Measurements from ENCODE around the gene HACE1.
"Not testable (repeated sequence)": the region's sequence is repeated elsewhere in the genome, so short reads cannot be mapped to it uniquely, and the experiment has no call there.

The HACE1 gene, protein sequence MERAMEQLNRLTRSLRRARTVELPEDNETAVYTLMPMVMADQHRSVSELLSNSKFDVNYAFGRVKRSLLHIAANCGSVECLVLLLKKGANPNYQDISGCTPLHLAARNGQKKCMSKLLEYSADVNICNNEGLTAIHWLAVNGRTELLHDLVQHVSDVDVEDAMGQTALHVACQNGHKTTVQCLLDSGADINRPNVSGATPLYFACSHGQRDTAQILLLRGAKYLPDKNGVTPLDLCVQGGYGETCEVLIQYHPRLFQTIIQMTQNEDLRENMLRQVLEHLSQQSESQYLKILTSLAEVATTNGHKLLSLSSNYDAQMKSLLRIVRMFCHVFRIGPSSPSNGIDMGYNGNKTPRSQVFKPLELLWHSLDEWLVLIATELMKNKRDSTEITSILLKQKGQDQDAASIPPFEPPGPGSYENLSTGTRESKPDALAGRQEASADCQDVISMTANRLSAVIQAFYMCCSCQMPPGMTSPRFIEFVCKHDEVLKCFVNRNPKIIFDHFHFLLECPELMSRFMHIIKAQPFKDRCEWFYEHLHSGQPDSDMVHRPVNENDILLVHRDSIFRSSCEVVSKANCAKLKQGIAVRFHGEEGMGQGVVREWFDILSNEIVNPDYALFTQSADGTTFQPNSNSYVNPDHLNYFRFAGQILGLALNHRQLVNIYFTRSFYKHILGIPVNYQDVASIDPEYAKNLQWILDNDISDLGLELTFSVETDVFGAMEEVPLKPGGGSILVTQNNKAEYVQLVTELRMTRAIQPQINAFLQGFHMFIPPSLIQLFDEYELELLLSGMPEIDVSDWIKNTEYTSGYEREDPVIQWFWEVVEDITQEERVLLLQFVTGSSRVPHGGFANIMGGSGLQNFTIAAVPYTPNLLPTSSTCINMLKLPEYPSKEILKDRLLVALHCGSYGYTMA

DNA sequence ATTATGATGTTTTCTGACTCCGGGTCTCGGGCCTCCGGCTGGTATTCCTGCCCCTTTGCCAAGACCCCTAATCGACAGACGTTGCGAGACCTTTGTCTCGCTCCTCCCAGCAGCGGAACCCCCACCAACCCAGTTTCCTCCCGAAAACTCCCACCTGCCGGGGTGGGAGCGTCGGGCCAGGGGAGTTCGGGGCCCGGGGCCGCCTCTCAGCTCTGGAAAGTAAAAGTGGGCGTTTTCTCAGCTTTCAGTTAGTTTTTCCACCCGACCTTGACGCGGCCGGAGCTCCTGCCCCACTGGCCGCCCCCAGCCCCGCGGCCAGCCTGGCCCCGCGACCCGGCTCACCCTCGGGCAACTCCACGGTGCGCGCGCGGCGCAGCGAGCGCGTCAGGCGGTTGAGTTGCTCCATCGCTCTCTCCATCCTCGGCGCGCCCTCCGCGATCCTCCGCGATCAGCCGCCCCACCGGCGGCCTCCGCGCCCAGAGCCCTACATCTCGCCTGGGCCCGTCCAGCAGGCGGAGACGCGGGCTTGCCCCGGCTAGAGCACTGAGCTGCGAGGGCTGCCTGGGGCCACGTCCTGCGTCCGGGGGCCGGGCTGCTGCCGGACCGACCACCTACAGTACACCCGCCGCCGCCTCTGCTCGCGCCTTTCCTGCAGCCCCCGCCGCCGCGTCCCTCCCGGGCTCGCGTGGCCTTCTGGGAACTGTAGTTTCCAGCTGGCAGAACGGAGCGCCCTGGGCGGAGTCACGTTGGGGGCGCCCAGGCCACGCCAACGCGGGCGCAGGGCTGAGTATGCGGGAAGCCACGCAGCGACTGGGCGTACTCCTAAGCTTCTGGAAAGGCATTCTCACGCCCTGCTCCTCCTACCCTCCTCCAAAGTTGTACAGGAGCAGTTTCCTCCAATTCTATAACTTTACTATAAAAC lies at the start of gene HACE1:
Gene HACE1 (minus strand): TSS at position 695 of the 922 bp plus-strand sequence. CDS start 277 bp downstream, at position 418.
- DNase-seq = peak; percentile 95

DNA sequence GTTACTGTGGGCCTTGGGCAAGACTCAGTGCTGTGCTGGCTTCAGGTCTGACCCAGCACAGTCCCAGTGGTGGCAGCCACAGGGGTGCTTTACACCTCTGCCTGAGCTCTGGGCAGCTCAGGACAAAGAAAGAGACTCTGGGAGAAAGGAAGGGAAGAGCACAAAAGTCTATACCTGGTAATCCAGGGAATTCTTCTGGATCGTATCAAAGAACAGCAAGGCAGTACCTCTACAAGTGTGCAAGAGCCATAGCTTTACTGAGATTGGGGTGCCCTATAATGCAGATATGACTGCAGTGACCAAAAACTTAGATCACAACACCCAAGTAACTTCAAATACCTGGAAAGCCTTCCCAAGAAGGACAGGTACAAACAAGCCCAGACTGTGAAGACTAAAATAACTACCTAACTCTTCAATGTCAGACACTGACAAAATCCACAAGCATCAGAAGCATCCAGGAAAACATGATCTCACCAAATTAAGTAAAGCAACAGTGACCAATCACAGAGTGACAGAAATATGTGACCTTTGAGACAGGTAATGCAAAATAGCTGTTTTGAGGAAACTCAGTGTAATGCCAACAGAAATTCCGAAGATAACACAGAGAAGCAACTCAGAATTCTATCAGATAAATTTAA lies 49.3 kb upstream of the HACE1 start:
- DNase-seq = no peak

DNA sequence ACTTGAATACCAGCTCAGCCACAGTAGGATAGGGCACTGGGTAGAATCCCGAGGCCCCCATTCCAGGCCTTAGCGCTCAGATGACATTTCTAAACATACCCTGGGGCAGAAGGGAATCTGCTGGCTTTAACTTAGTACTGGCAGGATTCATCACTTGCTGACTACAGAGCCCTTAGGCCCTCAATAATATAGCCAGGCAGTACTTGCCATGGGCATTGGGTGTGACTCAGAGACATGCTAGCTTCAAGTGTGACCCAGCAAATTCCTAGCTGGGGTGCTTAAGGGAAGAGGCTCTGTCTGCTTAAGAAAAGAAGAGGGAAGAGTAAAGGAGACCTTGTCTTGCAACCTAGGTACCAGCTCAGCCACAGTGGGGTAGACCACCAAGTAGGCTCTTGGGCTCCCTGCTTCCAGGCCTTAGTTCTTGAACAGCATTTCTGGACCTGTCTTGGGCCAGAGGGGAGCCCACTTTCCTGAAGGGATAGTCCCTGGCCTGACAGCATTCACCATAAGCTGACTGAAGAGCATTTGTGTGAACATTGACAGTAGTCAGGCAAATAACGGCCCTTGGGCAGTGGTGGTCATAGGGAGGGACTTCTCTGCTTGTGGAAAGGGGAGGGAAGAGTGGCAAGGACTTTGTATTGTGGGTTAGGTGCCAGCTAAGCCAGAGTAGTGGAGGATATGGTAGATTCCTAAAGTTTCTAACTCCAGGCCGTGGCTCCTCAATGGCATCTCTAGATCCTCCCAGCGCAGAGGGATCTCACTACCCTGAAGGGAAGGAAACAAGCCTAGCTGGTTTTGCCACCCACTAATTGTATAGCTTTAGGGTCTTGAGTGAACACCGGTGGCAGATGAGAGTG lies 48.5 kb upstream of the HACE1 start:
- DNase-seq = no peak

DNA sequence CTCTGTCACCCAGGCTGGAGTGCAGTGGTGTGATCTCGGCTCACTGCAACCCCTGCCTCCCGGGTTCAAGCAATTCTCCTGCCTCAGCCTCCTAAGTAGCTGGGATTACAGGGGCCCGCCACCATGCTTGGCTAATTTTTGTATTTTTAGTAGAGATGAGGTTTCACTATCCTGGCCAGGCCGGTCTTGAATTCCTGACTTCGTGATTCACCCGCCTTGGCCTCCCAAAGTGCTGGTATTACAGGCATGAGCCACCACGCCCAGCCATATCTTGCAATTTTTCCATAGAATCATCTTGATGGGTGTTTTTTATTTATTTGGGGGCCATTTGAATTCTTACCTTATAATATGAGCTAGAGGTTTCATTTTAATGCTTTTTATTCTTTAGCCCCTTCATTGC lies 39.2 kb upstream of the HACE1 start:
- not testable (repeated sequence) for DNase-seq

DNA sequence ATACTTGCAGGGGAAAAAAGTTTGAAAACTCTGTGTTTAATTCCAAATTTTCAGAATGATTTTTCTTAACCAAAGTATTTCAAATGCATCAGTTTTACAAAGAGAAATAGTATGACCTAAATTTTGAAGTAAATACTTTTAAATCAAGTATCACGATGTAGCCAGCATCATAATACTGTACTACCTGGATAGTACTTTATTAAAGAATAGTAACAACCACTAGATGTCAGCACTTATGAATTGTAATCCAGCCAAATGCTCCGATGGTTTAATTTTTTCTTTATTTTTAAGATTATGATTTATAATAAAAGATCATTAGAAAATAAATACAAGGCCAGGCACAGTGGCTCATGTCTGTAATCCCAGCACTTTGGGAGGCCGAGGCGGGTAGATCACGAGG lies 37.2 kb upstream of the HACE1 start:
- peak; percentile 44 for DNase-seq

DNA sequence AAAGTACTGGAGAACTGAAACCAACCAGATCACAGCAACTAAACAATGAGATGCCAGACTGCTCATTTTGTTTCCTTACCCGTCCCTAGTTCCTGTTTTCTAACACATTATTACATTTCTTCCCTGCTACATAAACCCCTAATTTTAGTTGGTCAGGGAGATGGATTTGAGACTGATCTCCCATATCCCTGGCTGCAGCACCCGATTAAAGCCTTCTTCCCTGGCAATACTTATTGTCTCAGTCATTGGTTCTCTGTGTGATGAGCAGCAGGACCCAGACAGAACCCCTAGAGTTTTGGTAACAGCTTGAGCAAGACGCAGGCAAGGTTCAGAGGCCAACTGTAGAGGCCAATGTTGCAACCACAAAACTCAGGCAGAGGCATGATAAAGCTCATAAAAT lies 28.3 kb upstream of the HACE1 start:
- no peak for DNase-seq

DNA sequence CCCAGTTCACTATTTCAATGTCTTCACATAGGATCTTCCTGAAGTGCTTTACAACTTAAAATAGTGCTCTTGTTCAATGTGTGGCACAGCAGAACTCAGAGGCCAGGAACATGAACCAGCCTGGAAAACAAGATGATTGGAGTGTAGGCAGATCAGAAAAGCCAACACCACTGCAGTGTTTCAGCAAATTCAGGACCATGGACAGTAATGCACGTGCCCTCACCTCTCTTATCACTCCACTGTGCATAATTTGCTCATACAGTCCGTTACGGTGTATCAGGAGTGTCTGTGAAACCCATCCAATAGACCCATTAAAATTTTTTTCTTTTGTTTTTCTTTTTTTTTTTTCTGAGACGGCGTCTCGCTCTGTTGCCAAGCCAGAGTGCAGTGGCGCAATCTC lies 27.6 kb upstream of the HACE1 start:
- DNase-seq = peak; percentile 72

DNA sequence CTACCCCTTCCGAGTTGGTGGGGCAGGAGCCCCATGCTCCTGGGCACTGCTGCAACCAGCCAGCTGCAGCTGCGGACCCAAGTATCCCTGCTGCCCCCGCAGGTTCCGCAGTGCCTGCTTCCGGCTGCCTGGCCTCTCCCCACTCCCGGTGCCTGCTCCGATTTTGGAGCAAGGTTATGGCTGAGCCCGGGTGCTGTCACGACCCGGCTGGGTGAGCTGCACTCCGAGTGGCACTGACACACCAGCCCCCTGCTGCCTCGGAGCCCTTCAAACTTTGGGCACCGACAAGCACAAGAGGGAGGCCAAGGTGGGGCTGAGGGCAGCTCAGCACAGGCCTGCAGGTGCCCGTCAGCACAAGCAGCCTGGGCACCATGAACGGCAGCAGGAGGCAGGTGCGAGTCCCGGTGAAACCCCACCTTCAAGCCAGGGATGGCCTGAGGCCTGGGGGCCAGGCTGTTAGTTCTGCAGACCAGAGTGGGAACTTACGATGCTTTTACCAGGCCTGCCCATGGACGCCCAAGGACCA lies 25.9 kb upstream of the HACE1 start:
- no peak for DNase-seq

DNA sequence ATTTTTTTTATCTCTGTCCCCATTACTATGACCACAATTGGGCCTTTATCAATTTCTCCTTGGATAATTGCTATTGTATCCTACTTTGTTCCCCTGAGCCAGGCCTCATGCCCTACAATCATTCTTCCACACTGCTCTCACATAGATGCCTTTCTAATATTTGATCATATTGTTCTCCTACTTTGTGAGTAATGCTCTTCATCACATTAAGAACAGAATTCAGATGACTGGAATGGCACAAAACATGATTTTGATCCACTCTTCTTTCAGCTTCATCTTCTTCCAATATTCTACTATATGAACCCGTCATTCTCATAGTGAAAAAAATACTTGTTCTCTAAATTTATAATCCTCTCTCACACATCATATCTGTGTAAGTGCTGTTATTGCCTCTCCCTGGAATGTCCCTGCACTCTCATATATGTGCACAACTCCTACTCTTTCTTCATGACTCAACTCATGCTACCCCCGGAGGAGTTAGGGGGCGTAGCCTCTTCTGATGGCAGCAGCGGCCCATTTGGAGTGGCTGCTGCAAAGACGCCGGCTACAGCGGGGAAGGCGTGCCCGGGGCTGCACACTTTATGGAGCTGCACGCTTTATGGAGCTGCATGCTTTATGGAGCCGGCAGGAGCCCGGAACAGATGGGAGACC lies 25.3 kb upstream of the HACE1 start:
- DNase-seq = no peak

DNA sequence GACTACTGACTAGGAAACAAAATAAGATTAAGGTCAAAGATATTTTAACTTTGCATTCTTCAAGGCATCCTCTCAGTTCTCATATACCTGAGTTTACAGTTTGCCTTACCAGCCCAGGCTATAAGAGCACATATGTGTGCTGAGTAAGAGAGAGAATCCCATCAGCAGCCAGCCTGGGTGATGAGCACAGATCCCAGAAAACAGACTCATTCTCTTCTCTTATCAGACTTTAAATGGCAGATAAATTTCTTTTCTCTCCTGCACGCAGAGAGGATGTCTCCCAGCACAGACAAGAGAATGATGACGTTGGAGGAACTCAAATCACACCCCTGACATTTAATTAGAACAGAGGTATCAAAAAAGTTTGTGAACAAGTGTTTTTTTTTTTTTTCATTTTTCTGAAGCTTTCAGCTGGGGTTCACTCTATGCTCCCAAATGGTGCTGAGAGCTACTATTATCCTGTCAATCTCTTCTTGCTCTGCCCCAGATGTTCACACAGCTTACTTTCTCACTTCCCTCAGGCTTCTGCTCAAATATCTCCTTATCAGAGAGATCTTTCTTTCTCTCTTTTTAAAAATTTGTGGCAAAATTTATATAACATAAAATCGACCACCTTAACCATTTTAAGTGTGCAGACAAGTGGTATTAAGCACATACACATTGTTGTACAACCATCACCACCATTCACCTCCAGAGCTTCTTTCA lies 22.4 kb upstream of the HACE1 start:
- DNase-seq = no peak

DNA sequence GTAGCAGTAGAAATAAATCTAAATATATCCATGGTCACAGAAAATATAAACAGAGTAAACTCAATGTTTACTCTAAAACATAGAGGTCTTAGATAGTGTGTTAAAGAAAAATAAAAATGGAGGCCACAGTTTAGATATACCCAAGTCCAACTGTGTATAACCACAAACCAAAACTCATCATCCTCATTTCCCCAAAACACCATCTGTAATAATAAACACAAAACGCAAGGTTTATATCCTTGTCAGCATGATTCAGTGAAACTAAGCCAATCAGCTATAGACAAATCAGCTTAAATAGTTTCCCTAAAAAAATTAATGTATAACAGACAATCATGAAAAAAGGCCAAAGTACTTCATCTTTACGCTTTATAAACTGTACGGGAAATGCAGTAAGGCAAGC lies 2.7 kb upstream of the HACE1 start:
- DNase-seq = no peak

DNA sequence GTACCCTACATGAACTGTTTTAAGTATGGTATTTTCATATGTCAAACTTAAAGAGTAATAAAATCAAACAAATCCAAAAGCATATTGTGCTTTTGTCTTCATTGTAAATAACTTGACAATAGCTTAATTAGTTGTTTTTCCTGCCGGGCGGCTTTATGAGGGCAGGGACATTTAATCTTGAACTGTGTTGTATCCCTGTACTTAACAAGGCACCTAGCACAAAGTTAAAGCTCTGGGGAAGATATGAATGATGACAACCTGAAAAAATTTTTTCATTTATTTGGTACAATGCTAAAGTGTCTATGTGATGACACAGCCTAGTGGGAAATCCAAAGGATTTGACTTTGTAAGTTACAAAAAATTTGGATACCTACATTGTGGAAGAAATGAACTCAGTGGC lies 502 bp upstream of the HACE1 start:
- DNase-seq = no peak

DNA sequence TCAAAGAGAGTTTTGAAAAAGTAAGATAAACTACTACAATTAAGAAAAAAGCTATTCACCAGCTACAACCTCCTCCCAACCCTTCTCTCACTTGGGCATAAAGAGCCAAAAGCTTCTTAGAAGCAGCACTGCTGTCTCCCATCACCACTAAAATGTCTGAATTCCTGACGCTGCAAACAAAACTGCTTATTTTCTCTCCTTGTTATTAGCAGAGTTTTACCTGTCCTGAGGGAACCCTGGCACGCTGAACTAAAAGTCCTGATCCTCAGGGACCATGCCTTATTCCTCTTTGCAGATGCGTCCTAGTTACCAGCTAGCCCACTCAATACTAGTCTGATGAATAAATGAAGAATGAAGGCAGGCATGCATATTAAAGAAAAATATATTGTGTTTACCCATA lies 1.1 kb downstream of the HACE1 start:
- peak; percentile 43 for DNase-seq

DNA sequence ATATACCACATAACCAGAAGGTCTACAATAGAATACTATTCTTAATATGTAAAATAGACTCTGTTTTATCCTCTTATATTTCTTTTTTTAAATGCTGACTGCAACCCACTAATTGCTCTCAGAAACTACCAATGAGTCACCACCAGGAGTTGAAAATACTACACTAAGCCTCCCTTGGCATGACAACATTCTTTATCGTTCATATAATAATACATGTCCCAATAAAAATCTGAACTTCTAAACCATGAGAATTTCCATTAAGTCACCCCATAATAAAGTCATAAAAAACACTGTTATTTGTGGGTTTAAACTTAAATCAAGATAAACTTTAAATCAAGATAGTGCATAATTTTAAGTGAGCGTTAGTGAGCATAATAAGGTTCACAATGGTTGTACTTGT lies 4.2 kb downstream of the HACE1 start:
- DNase-seq = no peak

DNA sequence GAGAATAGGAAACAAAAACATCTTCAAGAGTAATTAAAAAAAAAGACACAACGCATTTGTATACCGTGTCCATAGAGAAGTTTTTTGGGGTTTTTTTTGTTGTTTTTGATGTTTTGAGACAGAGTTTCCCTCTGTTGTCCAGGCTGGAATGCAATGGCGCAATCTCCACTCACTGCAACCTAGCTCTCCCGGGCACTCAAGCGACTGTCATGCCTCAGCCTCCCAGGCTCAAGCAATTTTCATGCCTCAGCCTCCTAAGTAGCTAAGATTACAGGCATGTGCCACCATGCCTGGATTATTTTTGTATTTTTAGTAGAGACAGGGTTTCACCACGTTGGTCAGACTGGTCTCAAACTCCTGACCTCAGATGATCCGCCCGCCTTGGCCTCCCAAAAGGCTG lies 12.0 kb downstream of the HACE1 start:
- not testable (repeated sequence) for DNase-seq

DNA sequence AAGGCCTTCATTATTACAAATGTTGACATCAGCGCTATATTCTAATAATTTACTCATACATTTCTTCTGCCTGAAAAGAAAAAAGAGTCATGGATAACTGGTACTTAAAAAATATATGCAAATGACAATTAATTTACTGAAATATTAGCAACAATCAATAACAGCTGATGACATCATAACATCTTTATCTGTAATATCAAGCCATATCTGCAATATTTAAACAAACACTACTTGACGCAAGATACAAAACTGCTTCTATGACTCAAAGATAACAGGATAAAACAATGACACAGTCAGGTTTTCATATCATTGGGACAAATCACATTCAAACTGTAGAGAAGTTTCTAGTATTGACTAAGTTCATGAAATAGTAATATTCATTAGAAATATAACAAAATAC lies 16.5 kb downstream of the HACE1 start:
- DNase-seq = no peak

DNA sequence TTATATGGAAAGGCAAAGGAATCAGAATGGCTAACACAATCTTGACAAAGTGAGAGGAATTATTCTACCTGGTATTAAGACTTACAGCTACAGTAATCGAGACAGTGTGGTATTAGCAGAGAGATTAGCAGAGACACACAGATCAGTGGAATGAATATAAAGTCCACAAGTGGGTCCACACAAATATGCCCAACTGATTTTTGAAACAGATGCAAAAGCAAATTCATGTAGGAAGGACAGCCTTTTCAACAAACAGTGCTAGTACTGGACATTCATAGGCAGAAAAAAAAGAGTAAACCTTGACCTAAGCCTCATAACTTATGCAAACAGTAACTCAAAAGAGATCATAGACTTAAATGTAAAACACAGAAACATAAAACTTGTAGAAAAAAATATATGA lies 22.6 kb downstream of the HACE1 start:
- no peak for DNase-seq

DNA sequence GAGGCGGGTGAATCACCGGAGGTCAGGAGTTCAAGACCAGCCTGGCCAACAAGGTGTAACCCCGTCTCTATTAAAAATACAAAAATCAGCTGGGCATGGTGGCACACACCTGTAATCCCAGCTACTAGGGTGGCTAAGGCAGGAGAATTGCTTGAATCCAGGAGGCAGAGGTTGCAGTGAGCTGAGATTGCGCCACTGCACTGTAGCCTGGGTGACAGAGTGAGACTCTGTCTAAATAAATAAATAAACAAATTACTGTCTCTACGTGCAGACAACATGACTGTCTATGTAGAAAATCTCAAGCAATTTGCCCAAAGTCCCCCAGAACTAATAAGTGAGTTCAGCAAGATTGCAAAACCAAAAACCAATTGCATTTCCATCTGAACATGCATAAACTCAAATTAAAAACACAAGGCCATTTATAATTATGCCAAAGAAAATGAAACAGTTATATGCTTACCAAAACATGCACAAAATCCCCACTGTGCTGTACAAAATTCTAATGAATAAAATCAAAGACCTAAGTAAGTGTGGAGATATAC lies 23.2 kb downstream of the HACE1 start:
- DNase-seq = not testable (repeated sequence)

DNA sequence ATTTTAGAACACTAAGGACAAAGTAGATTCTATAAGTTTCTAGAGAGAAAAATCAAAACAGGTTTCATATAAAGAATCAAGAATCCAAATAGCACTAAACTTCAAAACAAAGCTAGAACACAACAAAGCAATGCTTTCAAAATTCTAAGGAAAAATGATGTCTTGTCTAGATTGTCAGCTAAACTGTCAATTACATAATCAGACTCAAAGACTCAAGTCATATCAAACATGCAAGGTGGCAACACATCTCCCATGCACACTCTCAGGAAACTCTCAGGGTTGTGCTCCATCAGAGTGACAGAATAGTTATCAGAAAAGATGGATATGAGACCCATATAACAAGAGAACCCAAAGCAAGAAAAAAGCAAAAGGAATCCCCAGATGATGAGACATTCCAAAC lies 23.9 kb downstream of the HACE1 start:
- DNase-seq = no peak

Measured in OCI-M1 (cell line).